Activated T-cell treated with anti-CD3 and anti-CD28 coated beads for 48 hours (primary cell): Measurements from ENCODE around the gene UBE3B.

ENCODE experiments used
- DNase-seq: peaks from one replicate; pipeline ENCODE4 v3.0.0-alpha.2; 2020; ENCODE audit warnings: low read depth

The UBE3B gene

DNA sequence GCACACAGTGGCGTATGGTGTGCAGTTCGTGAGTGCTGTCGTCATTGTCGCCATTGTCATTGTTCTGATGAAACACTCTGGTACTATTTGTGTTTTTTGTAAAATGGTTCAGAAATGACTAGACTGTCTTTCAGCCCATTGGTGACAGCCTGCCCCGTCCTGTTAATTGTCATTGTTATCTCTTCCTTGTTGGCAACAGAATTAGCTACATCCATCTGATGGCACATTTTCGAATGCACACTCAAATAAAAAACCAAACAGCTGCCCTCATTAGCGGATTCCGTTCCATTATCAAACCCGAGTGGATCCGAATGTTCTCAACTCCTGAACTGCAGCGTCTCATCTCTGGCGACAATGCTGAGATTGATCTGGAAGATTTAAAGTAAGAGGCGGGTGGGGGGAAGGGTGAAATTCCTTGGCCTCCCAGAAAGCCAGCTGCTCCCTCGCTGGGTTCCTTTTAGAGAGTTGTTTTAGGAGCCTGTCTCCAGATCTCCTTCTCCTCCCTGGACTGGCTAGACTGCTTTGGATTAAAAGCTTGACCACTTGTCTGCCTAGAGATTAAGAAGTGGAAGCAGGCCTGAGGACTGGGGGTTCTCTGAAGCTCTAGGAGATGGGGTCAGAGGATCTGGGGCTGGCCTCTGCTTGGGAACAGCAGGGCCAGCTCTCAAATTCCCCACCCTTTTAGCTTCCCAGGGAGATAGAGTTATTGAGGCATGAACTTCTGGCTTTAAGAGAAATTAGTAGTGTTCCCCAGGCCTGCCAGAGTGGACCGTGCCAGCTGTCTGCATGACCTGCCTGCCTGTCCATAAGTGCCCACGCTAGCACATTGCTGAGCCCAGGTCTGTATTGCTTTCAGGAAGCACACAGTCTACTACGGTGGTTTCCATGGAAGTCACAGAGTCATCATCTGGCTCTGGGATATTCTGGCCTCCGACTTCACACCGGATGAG, 52.5 kb downstream of the UBE3B start:
- no peak for DNase-seq

DNA sequence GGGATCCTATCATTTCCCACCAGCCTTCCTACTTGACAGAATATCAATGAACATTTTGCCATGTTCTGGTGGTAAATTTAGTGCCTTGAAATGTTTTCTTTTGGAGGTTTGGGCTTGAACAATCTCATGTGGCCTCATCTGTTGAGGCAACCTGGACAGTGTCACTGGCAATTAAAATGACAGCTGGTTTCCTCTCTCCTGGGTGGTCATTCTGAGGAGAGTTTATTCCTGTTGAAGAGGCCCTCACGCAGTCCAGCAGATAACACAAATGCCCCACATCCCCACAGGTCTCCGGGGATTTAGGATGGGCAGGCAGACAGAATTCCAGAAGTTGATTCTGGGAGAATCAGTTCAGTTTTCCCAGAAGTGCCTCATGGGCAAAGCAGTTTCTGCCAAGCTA, 54.0 kb downstream of the UBE3B start:
- DNase-seq, result no peak

DNA sequence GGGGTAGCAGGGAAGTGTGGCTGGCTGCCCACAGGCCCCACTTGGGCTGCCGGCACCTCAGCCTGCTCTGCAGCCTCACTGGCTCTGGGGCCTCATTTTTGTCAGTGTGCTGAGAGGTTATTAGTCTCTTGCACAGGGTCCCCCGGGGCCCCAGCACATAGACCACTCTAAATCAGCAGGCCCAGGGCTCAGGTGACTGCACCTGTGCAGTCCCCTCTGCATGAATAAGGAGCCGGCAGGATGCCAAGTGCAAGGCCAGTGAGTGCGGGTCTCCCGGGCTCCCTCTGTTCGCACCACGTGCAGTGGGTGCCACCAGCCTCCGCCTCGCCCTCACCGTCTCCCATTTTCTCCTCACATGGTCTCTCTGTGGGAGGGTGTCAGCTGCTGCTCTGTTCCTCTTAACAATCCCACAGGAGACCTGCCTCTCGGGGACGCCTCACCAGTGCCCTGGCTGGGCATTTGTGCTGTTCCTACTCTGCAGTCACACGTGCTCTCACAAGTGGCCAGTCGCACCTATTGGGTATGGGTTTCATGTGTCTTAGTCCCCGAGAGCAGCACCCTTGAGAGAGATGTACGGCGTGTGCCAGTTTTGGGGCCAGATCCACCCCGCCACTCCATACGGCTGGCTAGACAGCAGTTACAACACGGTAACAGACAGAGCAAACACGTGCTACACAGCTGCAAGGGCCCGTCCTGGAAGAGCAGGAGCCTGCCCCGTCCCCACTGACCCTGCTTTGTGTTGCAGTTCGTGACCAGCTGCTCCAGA, 55.5 kb downstream of the UBE3B start:
- DNase-seq, result no peak

GRCh38 chr12:109533487-109533740, 56.0 kb downstream of the UBE3B start:
- DNase-seq, result no peak

GRCh38 chr12:109534456-109534855, 57.0 kb downstream of the UBE3B start:
- DNase-seq, result no peak

DNA sequence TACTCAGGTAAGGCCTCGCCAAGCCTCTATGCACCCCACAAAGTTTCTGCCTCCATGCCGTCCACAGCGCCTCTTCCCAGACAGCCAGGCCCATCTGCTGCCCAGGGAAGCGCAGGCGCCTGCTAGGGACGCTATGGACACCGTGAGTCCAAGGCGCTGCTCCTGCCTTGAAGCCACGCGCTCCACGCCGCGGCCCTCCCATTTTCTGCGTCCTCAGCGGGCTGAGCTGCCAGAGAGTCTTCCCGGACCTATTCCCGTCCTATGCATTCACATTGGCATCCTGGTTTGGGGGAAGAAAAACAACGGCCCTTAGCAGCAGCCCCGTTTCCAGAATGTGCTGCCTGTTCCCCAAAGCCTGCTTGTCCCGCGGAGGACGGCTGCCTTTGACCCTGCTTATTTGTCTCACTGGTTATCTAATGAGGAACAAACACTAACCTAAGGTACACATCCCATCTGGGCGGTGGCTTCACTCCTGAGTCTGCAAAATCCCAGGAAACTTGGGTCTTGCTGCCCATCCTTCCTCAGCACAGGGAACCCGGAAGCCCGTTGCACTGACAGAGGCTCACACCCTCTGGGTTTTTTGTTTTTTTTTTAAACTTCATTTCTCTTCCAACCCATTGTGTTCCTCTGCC, 57.9 kb downstream of the UBE3B start:
- no peak for DNase-seq

- no peak for DNase-seq
Measured at GRCh38 chr12:109535863-109536250, 58.4 kb downstream of the UBE3B start.

DNA sequence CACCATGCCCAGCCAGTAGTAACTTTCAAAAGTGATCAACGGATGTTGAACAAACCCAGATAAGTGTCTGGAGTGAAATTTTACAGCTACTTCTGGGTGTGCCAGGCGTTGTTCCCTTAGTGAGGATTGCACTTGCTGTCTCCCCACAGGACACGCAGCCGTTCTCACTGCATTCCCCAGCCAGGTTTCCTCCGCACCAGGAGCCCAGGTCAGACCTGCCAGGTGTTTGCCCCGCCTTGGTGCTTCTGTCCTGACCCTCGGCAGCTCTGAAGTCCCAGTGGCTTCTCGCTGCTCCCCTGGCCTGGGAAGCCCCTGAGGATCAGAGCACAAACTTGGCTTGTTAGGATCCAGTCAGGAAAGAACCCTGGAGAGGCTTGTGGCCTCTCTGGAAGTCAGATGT, 59.7 kb downstream of the UBE3B start:
- no peak for DNase-seq

- DNase-seq, result no peak
Measured at GRCh38 chr12:109538191-109538863, 60.9 kb downstream of the UBE3B start.

DNA sequence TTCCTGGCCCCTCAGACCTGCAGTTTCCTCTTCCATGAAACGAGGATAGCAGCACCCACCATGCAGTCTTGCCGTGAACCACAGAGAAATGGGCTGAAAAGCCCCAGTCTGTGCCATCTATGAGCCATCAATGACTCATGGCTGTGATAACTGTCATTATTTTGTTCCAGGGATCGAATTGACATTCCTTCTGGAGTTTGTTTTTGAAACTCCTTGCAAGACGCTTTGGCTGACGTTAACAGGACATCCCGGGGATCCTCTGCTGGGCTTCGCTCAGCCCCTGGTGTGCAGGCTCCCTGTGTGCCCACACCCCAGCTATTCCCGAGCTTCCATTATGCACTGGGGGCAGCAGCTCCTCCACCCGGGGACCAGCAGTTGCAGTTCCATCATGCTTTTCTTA, 62.1 kb downstream of the UBE3B start:
- DNase-seq, result no peak

GRCh38 chr12:109540526-109541412, 63.3 kb downstream of the UBE3B start:
- DNase-seq, result no peak

DNA sequence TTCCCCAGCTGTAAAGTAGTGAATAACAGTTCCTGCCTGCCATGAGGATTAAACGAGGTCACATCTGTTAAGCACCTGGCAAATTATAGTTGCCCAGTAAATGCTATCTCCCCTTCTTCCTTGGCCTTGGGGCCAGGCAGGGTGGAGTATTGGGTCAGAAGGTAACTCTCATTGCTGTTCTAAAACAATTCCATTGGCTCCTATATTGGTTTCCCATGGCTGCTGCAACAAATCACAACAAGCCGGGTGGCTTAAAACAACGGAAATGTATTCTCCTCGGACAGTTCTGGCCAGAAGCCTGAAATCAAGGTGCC, 63.9 kb downstream of the UBE3B start:
- DNase-seq, result no peak

- no peak for DNase-seq
Measured at GRCh38 chr12:109542014-109542413, 64.6 kb downstream of the UBE3B start.

DNA sequence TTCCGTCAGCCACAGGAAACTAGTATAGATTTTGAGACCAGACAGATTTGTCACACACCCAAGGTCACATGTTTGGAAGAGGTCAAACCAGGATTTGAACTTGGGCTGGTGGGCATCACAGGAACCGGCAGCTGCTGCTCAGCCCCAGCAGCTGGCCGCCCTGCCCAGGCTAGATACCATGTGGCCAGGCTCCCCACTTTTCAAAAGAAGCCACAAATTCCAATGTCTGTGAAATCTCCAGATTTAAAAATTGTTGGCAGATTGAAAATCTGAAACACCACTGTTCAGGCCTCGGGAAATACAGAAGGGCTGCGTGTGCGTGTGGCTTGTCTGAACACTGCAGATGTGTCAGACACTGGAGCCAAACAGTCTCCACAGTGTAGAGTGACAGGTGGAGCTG, 65.4 kb downstream of the UBE3B start:
- DNase-seq, result no peak

GRCh38 chr12:109544955-109545531, 67.6 kb downstream of the UBE3B start:
- no peak for DNase-seq

GRCh38 chr12:109545826-109546225, 68.4 kb downstream of the UBE3B start:
- DNase-seq, result no peak

- DNase-seq, result no peak
Measured at GRCh38 chr12:109547286-109547685, 69.9 kb downstream of the UBE3B start.

GRCh38 chr12:109548258-109548657, 70.8 kb downstream of the UBE3B start:
- no peak for DNase-seq

DNA sequence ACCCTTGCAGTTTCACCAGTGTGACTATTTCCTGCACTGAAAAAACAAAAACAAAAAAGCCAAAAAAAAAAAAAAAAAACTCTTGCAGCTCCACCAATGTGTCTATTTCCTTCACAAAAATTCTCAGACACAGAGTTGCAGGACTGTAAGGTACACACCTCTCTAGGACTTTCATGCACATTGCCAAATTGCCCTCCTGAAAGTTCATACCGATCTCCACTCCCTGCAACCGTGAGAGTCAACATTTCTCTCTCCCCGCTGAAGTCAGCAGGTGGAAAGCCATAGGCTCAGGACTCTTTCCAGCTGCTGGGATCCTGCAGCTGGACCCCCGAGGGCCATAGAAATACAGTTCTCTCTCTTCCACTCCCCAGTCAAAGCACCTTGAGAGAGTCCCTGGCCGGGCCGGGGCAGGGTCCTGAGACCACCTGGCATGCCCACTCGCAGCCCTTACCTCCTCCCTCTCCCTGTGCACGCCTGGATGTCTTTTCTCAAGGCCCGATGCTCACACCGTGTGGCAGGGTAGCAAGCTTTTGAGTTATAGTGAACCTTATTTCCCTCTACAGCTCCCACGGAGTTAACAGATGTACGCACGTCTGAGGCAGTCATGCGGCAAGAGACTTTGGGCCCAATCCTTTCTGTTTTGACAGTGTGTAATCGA, 72.3 kb downstream of the UBE3B start:
- DNase-seq, result no peak

DNA sequence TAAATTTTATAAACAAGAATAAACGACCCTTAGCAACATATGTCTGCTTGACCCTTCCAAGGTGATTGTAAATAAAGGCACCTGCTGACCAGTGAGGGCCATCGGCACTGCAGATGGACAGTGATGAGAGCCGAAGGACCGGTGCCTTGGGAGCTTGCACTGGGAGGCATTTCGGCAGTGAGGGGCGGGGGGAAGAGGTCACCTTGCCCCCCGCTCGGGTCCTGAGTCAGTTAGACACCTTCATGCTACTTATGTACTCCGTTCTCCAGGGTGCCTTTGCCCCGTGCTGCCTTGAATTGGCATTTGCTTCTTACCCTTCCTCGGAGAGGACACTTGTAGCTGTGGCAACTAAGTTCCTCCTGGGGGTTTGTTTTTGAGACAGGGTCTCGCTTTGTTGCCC, 72.8 kb downstream of the UBE3B start:
- no peak for DNase-seq

DNA sequence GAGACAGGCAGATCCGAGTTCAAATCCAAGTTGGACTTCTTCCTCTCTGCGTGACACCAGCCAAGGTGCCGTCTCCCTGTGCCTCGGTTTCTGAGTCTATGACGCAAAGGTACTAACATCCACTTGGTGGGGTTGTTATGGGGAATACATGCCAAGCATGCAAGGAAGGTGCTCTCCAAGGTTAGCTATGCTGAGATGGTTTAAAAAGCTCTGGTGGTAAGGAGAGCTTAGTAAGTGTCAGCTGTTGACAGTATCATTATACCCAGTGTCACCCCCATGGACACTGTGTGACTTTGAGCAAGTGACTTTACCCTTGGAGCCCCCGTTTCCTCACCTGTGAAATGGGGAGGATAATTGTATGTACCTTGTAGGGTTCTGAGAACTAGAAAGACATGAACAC, 73.7 kb downstream of the UBE3B start:
- no peak for DNase-seq
